Panc1 (cell line): ENCODE measurements around the gene BLNK. TPM values are rescaled to one million over a fixed set of nuclear protein-coding genes. Genes with fewer than 3 reads are reported as not detected.

Experiments
- ATAC-seq: fragments of 200-7000 bp; cut with Tn5 transposase; 2 replicates; pipeline ENCODE4 v1.9.1; 2020; ENCODE audit warnings: mild to moderate bottlenecking, moderate library complexity
- BruUV-seq: library from RNA; stranded (reverse); fragments of 400-500 nt; replicated peaks from 2 replicates; lab custom pipeline; 2021; lab: Mats Ljungman, UMichigan
- CTCF ChIA-PET: fragments of 300-600 bp; sonication (Branson Sonifier 250); formaldehyde crosslinking; loops from one replicate; lab custom pipeline; 2022; ENCODE audit warnings: antibody characterized with exemption; lab: Charles Lee
- POLR2A ChIA-PET: fragments of 300-600 bp; sonication (Branson Sonifier 250); formaldehyde crosslinking; loops from one replicate; lab custom pipeline; 2022; ENCODE audit warnings: antibody characterized with exemption; lab: Charles Lee
- DNase-seq: peaks from one replicate; pipeline ENCODE4 v3.0.0-alpha.2; 2010; ENCODE audit warnings: low read depth, low spot score
- H3K27ac ChIP-seq: 2 replicates; pipeline ENCODE4 v1.5.1; 2011; ENCODE audit warnings: mild to moderate bottlenecking, low read length, inconsistent platforms
- H3K27me3 ChIP-seq: fragments of 200-500 bp; sonication (Bioruptor generic); 2 replicates; pipeline ENCODE4 v1.6.0; 2014; ENCODE audit warnings: low read length, inconsistent platforms; ENCODE audit not compliant: control insufficient read depth, insufficient read depth
- H3K36me3 ChIP-seq: fragments of 200-500 bp; sonication (Bioruptor generic); 2 replicates; pipeline ENCODE4 v1.5.1; 2014; ENCODE audit warnings: inconsistent platforms, mild to moderate bottlenecking, low read length, moderate library complexity; ENCODE audit not compliant: control insufficient read depth, insufficient read depth
- H3K4me1 ChIP-seq: 2 replicates; pipeline ENCODE4 v1.5.1; 2011; ENCODE audit warnings: inconsistent platforms, mild to moderate bottlenecking, low read length, moderate library complexity; ENCODE audit not compliant: control insufficient read depth, insufficient read depth
- H3K4me3 ChIP-seq, 2 experiments: 2 replicates each; pipeline ENCODE4 v1.5.1; 2011 to 2012; ENCODE audit warnings: low read depth in 2 of 2, low read length in 2 of 2, mild to moderate bottlenecking in 2 of 2, inconsistent platforms in 1 of 2, moderate library complexity in 1 of 2
- H3K9me3 ChIP-seq: fragments of 200-500 bp; sonication (Bioruptor generic); 2 replicates; pipeline ENCODE4 v1.5.1; 2014; ENCODE audit warnings: low read depth, mild to moderate bottlenecking, inconsistent platforms, low read length, moderate library complexity; ENCODE audit not compliant: control insufficient read depth, insufficient read depth
- POLR2AphosphoS5 ChIP-seq: IDR thresholded peaks from 2 replicates; pipeline ENCODE4 v1.6.1; 2012; ENCODE audit warnings: mild to moderate bottlenecking, low read depth, low read length, moderate library complexity
- SIN3A ChIP-seq: IDR thresholded peaks from 2 replicates; pipeline ENCODE4 v1.6.1; 2012; ENCODE audit warnings: low read depth, mild to moderate bottlenecking, low read length, moderate library complexity, borderline replicate concordance; ENCODE audit not compliant: insufficient read depth
- TCF7L2 ChIP-seq: IDR thresholded peaks from 2 replicates; pipeline ENCODE4 v1.6.1; 2011; ENCODE audit warnings: mild to moderate bottlenecking, low read depth, low read length, inconsistent platforms
- in situ Hi-C: cut with HindIII; loops from 2 replicates; pipeline ENCODE4 v1.10.0; 2016; ENCODE audit warnings: low sequenced_read_pairs, low pct_unique_long_range_greater_than_20kb
- intact Hi-C: fragments of 100-400 bp; cut with micrococcal nuclease; formaldehyde crosslinking; loops from one replicate; pipeline ENCODE4 v1.10.0; 2022; ENCODE audit not compliant: unreplicated experiment
- total RNA-seq: library from RNA; stranded (reverse); gene quantifications from one replicate; pipeline ENCODE4 v1.2.1, GENCODE V29; 2021; ENCODE audit not compliant: unreplicated experiment
- TF ChIP-seq, protein P1 (sequence below): fragments of 450-650 bp; IDR thresholded peaks from 2 replicates; pipeline ENCODE4 v1.5.1; 2017; ENCODE audit warnings: mild to moderate bottlenecking
- TF ChIP-seq, protein P2 (sequence below), 2 experiments: IDR thresholded peaks; 2 replicates each; pipeline ENCODE4 v1.6.1; 2011 to 2012; ENCODE audit warnings: low read depth in 2 of 2, control low read depth in 1 of 2, low read length in 1 of 2, mild to moderate bottlenecking in 1 of 2, moderate library complexity in 1 of 2; ENCODE audit not compliant: insufficient read depth in 1 of 2

The BLNK gene
- total RNA-seq, 1 experiment from 2014 or later, result 0.10 TPM

DNA sequence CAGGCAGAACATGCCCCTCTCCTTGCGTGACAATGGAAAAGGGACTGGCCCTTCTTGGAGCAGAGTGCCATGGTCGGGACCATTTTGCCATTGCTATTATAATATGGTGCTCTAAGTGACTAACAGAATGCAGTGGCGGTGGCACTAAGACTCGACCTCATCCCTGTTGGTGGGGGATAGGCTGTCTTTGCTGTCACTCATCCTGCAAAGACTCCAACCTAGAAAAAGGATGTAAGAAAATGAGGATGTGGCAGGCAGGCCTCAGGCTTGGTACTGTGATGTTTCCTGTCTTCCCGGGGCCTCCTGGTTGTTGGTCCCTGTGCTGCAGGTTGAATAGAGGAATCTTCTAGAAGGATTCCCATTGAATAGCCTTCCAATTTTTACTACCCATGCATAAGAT lies 18.6 kb downstream of the BLNK start:
- TF ChIP-seq, protein P1, sequence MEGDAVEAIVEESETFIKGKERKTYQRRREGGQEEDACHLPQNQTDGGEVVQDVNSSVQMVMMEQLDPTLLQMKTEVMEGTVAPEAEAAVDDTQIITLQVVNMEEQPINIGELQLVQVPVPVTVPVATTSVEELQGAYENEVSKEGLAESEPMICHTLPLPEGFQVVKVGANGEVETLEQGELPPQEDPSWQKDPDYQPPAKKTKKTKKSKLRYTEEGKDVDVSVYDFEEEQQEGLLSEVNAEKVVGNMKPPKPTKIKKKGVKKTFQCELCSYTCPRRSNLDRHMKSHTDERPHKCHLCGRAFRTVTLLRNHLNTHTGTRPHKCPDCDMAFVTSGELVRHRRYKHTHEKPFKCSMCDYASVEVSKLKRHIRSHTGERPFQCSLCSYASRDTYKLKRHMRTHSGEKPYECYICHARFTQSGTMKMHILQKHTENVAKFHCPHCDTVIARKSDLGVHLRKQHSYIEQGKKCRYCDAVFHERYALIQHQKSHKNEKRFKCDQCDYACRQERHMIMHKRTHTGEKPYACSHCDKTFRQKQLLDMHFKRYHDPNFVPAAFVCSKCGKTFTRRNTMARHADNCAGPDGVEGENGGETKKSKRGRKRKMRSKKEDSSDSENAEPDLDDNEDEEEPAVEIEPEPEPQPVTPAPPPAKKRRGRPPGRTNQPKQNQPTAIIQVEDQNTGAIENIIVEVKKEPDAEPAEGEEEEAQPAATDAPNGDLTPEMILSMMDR, result no peak
- no peak for TF ChIP-seq TCF7L2
- TF ChIP-seq, protein P2, sequence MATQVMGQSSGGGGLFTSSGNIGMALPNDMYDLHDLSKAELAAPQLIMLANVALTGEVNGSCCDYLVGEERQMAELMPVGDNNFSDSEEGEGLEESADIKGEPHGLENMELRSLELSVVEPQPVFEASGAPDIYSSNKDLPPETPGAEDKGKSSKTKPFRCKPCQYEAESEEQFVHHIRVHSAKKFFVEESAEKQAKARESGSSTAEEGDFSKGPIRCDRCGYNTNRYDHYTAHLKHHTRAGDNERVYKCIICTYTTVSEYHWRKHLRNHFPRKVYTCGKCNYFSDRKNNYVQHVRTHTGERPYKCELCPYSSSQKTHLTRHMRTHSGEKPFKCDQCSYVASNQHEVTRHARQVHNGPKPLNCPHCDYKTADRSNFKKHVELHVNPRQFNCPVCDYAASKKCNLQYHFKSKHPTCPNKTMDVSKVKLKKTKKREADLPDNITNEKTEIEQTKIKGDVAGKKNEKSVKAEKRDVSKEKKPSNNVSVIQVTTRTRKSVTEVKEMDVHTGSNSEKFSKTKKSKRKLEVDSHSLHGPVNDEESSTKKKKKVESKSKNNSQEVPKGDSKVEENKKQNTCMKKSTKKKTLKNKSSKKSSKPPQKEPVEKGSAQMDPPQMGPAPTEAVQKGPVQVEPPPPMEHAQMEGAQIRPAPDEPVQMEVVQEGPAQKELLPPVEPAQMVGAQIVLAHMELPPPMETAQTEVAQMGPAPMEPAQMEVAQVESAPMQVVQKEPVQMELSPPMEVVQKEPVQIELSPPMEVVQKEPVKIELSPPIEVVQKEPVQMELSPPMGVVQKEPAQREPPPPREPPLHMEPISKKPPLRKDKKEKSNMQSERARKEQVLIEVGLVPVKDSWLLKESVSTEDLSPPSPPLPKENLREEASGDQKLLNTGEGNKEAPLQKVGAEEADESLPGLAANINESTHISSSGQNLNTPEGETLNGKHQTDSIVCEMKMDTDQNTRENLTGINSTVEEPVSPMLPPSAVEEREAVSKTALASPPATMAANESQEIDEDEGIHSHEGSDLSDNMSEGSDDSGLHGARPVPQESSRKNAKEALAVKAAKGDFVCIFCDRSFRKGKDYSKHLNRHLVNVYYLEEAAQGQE (IDR thresholded peaks at IDR 0.05; ENCODE audit: insufficient read depth in 1 of 2, low read depth in 2 of 2, low read length in 1 of 2), result no peak
- no peak for TF ChIP-seq SIN3A
- TF ChIP-seq POLR2AphosphoS5, result no peak
- H3K36me3 ChIP-seq, result no peaks in the 10 kb centered on the region
- H3K27ac ChIP-seq, result no peak overlapping the region
- intact Hi-C loops (no loop called here), in situ Hi-C loops (no loop called here)
- CTCF ChIA-PET, result no interaction called here
- ATAC-seq (no peak), DNase-seq (no peak)
- H3K9me3 ChIP-seq, result no peaks in the 10 kb centered on the region
- POLR2A ChIA-PET, result no interaction called here
- no peak overlapping the region for H3K4me3 ChIP-seq
- peaks cover 4% of the 10 kb centered on the region; the same call in 1 of the 2 replicates for H3K27me3 ChIP-seq
- H3K4me1 ChIP-seq, result no peaks in the 10 kb centered on the region
- BruUV-seq, result no TSS peak

DNA sequence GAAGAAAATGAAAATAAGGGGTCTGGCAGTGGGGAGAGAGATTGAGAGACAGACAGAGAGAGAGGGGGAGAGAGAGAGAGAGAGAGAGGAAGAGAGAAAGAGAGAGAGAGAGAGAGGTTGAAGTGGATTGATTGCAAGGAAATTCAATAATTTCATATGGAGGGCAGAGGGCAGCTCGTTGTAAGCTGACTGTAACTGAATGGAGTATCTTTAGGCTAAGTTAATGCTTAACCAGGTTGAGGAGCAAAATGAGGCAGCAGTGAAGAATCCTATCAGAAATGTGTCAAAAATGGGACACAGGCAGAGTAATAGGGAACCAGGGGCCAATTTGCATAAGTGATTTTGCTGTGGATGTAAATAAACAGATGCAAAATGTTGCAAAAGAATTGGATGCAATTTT lies 21.0 kb downstream of the BLNK start:
- Histone ChIP-seq H3K4me1 (no peaks in the 10 kb centered on the region), H3K27me3 (peaks cover 4% of the 10 kb centered on the region; the same call in 1 of the 2 replicates), H3K4me3 (no peak overlapping the region), H3K36me3 (no peaks in the 10 kb centered on the region), H3K27ac (no peak overlapping the region), H3K9me3 (no peaks in the 10 kb centered on the region)
- intact Hi-C loops, result no loop called here
- TF ChIP-seq, protein P2 (IDR thresholded peaks at IDR 0.05; ENCODE audit: insufficient read depth in 1 of 2, low read depth in 2 of 2, low read length in 1 of 2), result no peak
- ATAC-seq, result no peak
- no peak for DNase-seq
- CTCF ChIA-PET, result no interaction called here
- no TSS peak for BruUV-seq
- in situ Hi-C loops, result no loop called here
- POLR2A ChIA-PET, result no interaction called here
